HG03439 (cell line): ENCODE results near the gene GOLGA7B.

Experiments used
- ATAC-seq: cut with Tn5 transposase; IDR thresholded peaks from one replicate; pipeline ENCODE4 v1.9.1; 2021; ENCODE audit warnings: mild to moderate bottlenecking, moderate library complexity; ENCODE audit not compliant: unreplicated experiment

The GOLGA7B gene

GRCh38 chr10:97916586-97916985 lies 66.9 kb downstream of the GOLGA7B start:
- no peak for ATAC-seq

GRCh38 chr10:97919012-97919411 lies 69.4 kb downstream of the GOLGA7B start:
- no peak for ATAC-seq

- no peak for ATAC-seq
Measured at GRCh38 chr10:97920865-97921264, 71.2 kb downstream of the GOLGA7B start.
